CD8-positive, alpha-beta memory T cell (primary cell): ENCODE measurements around the gene ANTXR1. TPM values are rescaled to one million over a fixed set of nuclear protein-coding genes. Genes with fewer than 3 reads are reported as not detected.

Source experiments
- CTCF ChIA-PET: fragments of 350-600 bp; sonication (Branson Sonifier 250); formaldehyde crosslinking; loops from one replicate; lab custom pipeline; 2021; ENCODE audit warnings: antibody characterized with exemption; lab: Charles Lee
- POLR2A ChIA-PET: fragments of 350-600 bp; sonication (Branson Sonifier 250); formaldehyde crosslinking; loops from one replicate; lab custom pipeline; 2021; ENCODE audit warnings: antibody characterized with exemption; lab: Charles Lee
- DNase-seq, 5 donors: peaks; one replicate each; pipeline versions ENCODE4 v3.0.0 to v3.0.0-alpha.2; 2020 to 2022; ENCODE audit warnings: mixed read lengths in 1 of 5
- H3K27ac ChIP-seq: one replicate; pipeline ENCODE4 v1.7.0; 2013; ENCODE audit warnings: low read depth, mild to moderate bottlenecking, low read length, moderate library complexity
- H3K27me3 ChIP-seq: 2 replicates; pipeline ENCODE4 v1.7.0; 2013; ENCODE audit warnings: low read length, mild to moderate bottlenecking; ENCODE audit not compliant: insufficient read depth, poor library complexity, severe bottlenecking
- H3K36me3 ChIP-seq: 2 replicates; pipeline ENCODE4 v1.7.0; 2013; ENCODE audit warnings: mild to moderate bottlenecking, low read length, moderate library complexity; ENCODE audit not compliant: insufficient read depth
- H3K4me1 ChIP-seq: 2 replicates; pipeline ENCODE4 v1.7.0; 2013; ENCODE audit warnings: mild to moderate bottlenecking, low read length, moderate library complexity; ENCODE audit not compliant: insufficient read depth
- H3K4me3 ChIP-seq: 2 replicates; pipeline ENCODE4 v1.7.0; 2013; ENCODE audit warnings: mild to moderate bottlenecking, low read length
- H3K9me3 ChIP-seq: 2 replicates; pipeline ENCODE4 v1.7.0; 2013; ENCODE audit warnings: mild to moderate bottlenecking, low read length
- H3K27ac Mint-ChIP-seq, 8 donors: one replicate each; pipeline ENCODE4 v1.8.0; 2020 to 2021; ENCODE audit warnings: mixed read lengths in 8 of 8, mild to moderate bottlenecking in 6 of 8, inconsistent platforms in 3 of 8, moderate library complexity in 3 of 8
- H3K27me3 Mint-ChIP-seq, 2 donors: one replicate each; pipeline ENCODE4 v1.8.0; 2020 to 2021; ENCODE audit warnings: mixed read lengths in 2 of 2, mild to moderate bottlenecking in 1 of 2, moderate library complexity in 1 of 2
- H3K36me3 Mint-ChIP-seq, 3 donors: one replicate each; pipeline ENCODE4 v1.8.0; 2020 to 2021; ENCODE audit warnings: mixed read lengths in 3 of 3, inconsistent platforms in 1 of 3, mild to moderate bottlenecking in 1 of 3
- H3K4me1 Mint-ChIP-seq, 3 donors: one replicate each; pipeline ENCODE4 v1.8.0; 2020 to 2021; ENCODE audit warnings: mixed read lengths in 3 of 3, inconsistent platforms in 1 of 3, mild to moderate bottlenecking in 1 of 3
- H3K4me3 Mint-ChIP-seq, 7 donors: one replicate each; pipeline ENCODE4 v1.8.0; 2020 to 2021; ENCODE audit warnings: mixed read lengths in 7 of 7, mild to moderate bottlenecking in 6 of 7, moderate library complexity in 4 of 7, inconsistent platforms in 2 of 7
- H3K9me3 Mint-ChIP-seq, 5 donors: one replicate each; pipeline ENCODE4 v1.8.0; 2020 to 2022; ENCODE audit warnings: mixed read lengths in 5 of 5, mild to moderate bottlenecking in 3 of 5, moderate library complexity in 2 of 5, inconsistent platforms in 1 of 5
- polyA plus RNA-seq: library from polyadenylated mRNA; unstranded; fragments of 300-500 nt; fragmentation: Illumina TruSeq; gene quantifications from one replicate; pipeline ENCODE4 v1.2.3, GENCODE V29; 2021
- total RNA-seq, 2 experiments: library from RNA; stranded (reverse); gene quantifications; one replicate each; pipeline ENCODE4 v1.2.3, GENCODE V29; 2021

Gene ANTXR1
- total and polyA plus RNA-seq, 3 experiments from 2014 or later = 0.22 to 0.27 TPM; not detected in 1

DNA sequence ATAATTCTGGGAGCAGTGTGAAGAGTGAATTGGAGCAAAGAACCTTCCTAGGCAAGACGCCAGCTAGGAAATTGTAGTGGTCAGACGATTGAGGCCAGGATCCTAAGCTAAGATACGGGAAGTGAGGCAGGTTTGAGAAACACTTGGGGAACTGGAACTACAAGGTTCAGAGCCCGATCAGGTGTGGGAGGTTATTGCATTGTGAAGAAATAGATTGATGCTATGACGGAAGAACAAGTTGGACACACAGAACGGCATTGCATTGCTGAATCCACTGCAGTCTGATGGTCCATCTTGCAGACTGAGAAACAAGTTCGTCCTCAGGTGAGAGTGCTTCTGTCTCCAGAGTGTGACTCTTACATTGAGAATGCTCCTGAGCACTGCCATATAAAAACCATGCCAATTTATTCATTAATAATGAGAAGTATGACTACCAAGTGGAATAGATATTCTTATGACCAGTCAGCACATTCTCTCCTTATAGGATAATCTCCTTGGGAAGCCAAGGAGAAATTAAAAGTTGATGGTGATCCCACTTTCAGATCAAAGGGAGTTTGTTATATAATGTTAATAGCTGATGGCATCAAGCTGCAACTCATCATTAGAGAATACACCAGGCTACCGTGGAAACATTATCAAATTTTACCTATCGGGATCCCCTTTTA is 30.9 kb downstream of the ANTXR1 start:
- H3K4me1 Mint-ChIP-seq = no peaks in the 10 kb centered on the region
- no peaks in the 10 kb centered on the region for H3K9me3 ChIP-seq
- ChIA-PET POLR2A (no interaction called here), CTCF (no interaction called here)
- no peak overlapping the region for H3K27ac Mint-ChIP-seq
- no peaks in the 10 kb centered on the region for H3K4me1 ChIP-seq
- H3K27me3 ChIP-seq = no peaks in the 10 kb centered on the region
- H3K9me3 Mint-ChIP-seq = no peaks in the 10 kb centered on the region
- no peak overlapping the region for H3K4me3 ChIP-seq
- H3K27ac ChIP-seq = no peak overlapping the region
- DNase-seq = no peak
- H3K36me3 ChIP-seq = no peaks in the 10 kb centered on the region
- H3K36me3 Mint-ChIP-seq = peaks cover 0 to 1% (median 0%) of the 10 kb centered on the region in 3 donors
- H3K4me3 Mint-ChIP-seq = no peak overlapping the region
- peaks cover 12 to 48% of the 10 kb centered on the region in 2 donors for H3K27me3 Mint-ChIP-seq

DNA sequence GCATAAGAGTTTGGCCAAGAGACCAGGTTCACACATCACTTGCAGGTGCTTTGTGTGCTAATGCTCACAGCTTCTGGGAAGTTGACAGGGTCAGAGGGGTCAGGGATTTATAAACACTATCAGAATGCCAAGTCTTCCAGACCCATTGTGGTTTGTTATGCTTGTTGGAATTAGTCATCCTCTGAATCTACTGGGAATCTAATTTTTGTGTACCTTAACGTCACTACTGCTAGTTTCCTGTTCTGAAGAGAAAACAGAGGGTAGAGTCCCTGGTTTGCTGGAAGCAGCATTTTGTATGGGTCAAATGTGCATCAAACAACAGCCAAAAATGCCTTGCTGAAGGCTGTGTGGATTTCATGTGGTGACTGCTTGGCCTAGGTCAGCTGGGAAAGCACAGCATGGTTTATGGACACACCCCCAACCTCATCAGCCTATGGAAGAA is 33.3 kb downstream of the ANTXR1 start:
- no peak overlapping the region for H3K27ac Mint-ChIP-seq
- peaks cover 8 to 31% of the 10 kb centered on the region in 2 donors for H3K27me3 Mint-ChIP-seq
- no peak overlapping the region for H3K4me3 Mint-ChIP-seq
- H3K9me3 Mint-ChIP-seq = no peaks in the 10 kb centered on the region
- peaks cover 0 to 1% (median 0%) of the 10 kb centered on the region in 3 donors for H3K36me3 Mint-ChIP-seq
- POLR2A ChIA-PET = no interaction called here
- Histone ChIP-seq H3K36me3 (no peaks in the 10 kb centered on the region), H3K27me3 (no peaks in the 10 kb centered on the region), H3K4me1 (no peaks in the 10 kb centered on the region), H3K9me3 (no peaks in the 10 kb centered on the region), H3K27ac (no peak overlapping the region), H3K4me3 (no peak overlapping the region)
- no peaks in the 10 kb centered on the region for H3K4me1 Mint-ChIP-seq
- CTCF ChIA-PET = no interaction called here
- DNase-seq = no peak

DNA sequence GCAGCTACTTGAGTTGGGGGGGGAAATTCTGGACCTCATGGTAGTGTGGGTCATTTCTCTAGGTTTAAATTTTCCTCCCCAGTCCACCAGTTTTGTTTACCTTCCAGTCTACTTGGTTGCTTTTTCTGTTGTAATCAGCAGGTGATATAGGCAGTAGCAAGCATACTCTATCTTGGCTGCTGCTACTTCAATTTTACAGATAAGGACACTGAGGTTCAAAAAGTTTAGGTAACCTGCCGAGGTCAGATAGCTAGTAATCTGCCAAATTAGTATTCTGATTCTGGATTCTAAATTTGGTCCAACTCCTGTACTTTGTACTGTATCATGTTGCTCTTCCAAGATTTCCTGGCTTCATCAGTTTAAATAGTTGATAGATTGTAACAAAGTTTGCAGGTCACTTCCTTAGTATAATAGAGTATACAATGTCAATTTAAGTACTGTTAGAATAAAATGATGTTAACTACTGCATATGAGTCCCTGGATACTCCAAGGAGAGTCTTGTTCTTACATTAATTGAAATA is 34.7 kb downstream of the ANTXR1 start:
- H3K36me3 ChIP-seq = no peaks in the 10 kb centered on the region
- peaks cover 1 to 21% of the 10 kb centered on the region in 2 donors for H3K27me3 Mint-ChIP-seq
- H3K27ac Mint-ChIP-seq = no peak overlapping the region
- no peak overlapping the region for H3K4me3 Mint-ChIP-seq
- POLR2A ChIA-PET = no interaction called here
- CTCF ChIA-PET = no interaction called here
- peaks cover 0 to 1% (median 0%) of the 10 kb centered on the region in 3 donors for H3K36me3 Mint-ChIP-seq
- no peaks in the 10 kb centered on the region for H3K27me3 ChIP-seq
- no peak overlapping the region for H3K4me3 ChIP-seq
- no peaks in the 10 kb centered on the region for H3K4me1 ChIP-seq
- H3K9me3 Mint-ChIP-seq = no peaks in the 10 kb centered on the region
- no peak for DNase-seq
- H3K9me3 ChIP-seq = no peaks in the 10 kb centered on the region
- H3K27ac ChIP-seq = no peak overlapping the region
- no peaks in the 10 kb centered on the region for H3K4me1 Mint-ChIP-seq

GRCh38 chr2:69050802-69051201 is 37.8 kb downstream of the ANTXR1 start:
- no peaks in the 10 kb centered on the region for H3K9me3 Mint-ChIP-seq
- Histone ChIP-seq H3K4me1 (no peaks in the 10 kb centered on the region), H3K9me3 (no peaks in the 10 kb centered on the region), H3K27me3 (peaks cover 7% of the 10 kb centered on the region), H3K36me3 (no peaks in the 10 kb centered on the region), H3K27ac (no peak overlapping the region), H3K4me3 (no peak overlapping the region)
- H3K4me3 Mint-ChIP-seq = no peak overlapping the region
- H3K4me1 Mint-ChIP-seq = no peaks in the 10 kb centered on the region
- CTCF ChIA-PET = no interaction called here
- no peak for DNase-seq
- peaks cover 6 to 27% of the 10 kb centered on the region in 2 donors for H3K27me3 Mint-ChIP-seq
- POLR2A ChIA-PET = no interaction called here
- no peak overlapping the region for H3K27ac Mint-ChIP-seq
- H3K36me3 Mint-ChIP-seq = no peaks in the 10 kb centered on the region

DNA sequence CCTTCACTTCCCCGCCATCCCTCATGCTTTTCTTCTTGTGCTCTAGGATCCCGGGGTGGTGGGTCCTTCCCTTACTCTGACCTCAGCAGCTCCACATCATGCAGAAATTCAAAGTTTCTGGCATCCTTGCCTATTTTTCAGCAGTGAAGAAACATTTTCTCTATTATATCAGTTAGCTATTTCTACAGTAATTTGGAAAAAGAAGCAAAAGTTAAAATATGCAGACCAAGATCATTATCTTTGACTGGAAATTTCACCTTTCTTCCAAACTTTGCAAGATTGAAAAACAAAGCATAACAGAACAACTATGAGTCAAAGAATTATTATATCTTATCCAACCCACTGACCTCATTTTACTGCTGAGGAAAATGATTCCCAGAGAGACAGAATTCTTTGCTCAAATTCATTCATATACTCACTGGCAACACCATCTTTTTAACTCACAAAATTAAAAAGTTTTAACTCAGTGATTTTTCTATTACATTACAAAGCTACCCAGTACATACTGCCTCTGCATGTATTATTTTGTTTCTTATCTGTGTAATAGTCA is 40.5 kb downstream of the ANTXR1 start:
- Histone ChIP-seq H3K4me1 (no peaks in the 10 kb centered on the region), H3K27me3 (peaks cover 7% of the 10 kb centered on the region), H3K9me3 (no peaks in the 10 kb centered on the region), H3K27ac (no peak overlapping the region), H3K4me3 (no peak overlapping the region), H3K36me3 (no peaks in the 10 kb centered on the region)
- peaks cover 11 to 45% of the 10 kb centered on the region in 2 donors for H3K27me3 Mint-ChIP-seq
- H3K9me3 Mint-ChIP-seq = peaks cover 0 to 2% (median 0%) of the 10 kb centered on the region in 5 donors
- no peaks in the 10 kb centered on the region for H3K4me1 Mint-ChIP-seq
- no peak overlapping the region for H3K4me3 Mint-ChIP-seq
- no peak overlapping the region for H3K27ac Mint-ChIP-seq
- CTCF ChIA-PET = no interaction called here
- POLR2A ChIA-PET = interaction anchor here (0.6 kb wide), 1 partner anchor 22 kb away, joined by 3 read pairs; no protein-coding TSS in a partner anchor
- H3K36me3 Mint-ChIP-seq = no peaks in the 10 kb centered on the region
- DNase-seq = no peak

DNA sequence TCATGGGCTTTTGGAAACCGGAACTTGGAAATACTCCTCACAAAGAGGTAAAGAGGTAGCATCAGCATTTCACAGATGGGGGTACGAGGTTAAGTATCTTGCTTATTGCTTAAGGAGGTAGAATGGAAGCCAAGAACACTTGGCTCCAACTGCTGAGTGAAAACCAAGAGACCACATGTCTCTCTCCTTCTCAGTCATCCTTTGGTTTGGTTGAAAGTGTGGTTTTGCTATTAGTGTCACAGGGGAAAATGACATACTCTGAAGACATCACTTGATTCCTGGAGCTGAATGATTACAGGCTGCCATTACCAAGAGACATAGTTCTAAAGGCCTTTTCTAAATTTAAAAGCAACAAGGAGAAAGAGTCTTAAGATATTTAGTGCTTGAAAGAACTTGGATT is 41.5 kb downstream of the ANTXR1 start:
- Mint-ChIP-seq H3K4me3 (no peak overlapping the region), H3K36me3 (no peaks in the 10 kb centered on the region), H3K27me3 (peaks cover 17 to 53% of the 10 kb centered on the region in 2 donors), H3K9me3 (peaks cover 0 to 2% (median 0%) of the 10 kb centered on the region in 5 donors), H3K27ac (no peak overlapping the region), H3K4me1 (no peaks in the 10 kb centered on the region)
- H3K36me3 ChIP-seq = no peaks in the 10 kb centered on the region
- no peaks in the 10 kb centered on the region for H3K4me1 ChIP-seq
- no peak overlapping the region for H3K4me3 ChIP-seq
- CTCF ChIA-PET = no interaction called here
- H3K9me3 ChIP-seq = no peaks in the 10 kb centered on the region
- peaks cover 7% of the 10 kb centered on the region for H3K27me3 ChIP-seq
- H3K27ac ChIP-seq = no peak overlapping the region
- POLR2A ChIA-PET = no interaction called here
- no peak for DNase-seq

DNA sequence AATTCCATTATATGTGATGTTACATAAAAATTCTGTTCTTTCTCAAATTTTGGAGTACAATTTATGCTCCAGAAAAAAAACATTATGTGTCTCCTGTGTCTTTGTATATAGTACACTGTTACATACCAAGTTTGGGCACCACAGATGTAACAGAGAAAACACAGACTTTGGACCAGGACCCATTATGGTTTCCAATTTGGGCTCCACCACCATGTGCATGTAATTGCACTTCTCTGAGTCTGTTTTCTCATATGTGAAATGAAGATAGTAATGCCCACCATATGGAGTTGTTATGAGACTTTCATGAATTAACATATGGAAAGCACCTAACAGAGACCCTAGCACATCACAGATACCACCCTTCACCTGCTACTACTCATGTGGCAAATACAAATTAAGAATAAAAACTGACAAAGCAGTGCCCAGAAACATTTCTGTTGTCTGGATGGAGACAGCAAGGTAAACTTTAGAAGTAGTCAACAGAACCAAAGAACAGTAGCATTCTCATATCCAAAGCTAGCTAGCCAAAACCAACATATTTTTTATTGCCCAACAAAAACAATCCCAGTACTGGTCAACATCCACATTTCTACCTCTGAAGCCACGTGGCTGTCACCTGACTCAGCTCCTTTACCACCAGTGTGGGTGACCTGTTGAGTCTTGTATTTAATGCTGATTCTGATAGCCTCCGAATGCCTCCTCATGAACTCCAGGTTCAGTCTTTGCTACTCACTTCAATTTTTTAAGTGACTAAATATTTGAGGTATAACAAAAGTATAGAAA is 42.9 kb downstream of the ANTXR1 start:
- ChIA-PET CTCF (no interaction called here), POLR2A (no interaction called here)
- H3K4me1 ChIP-seq = no peaks in the 10 kb centered on the region
- no peak overlapping the region for H3K4me3 Mint-ChIP-seq
- no peak overlapping the region for H3K27ac ChIP-seq
- peaks cover 22 to 67% of the 10 kb centered on the region in 2 donors for H3K27me3 Mint-ChIP-seq
- no peaks in the 10 kb centered on the region for H3K36me3 ChIP-seq
- no peaks in the 10 kb centered on the region for H3K4me1 Mint-ChIP-seq
- DNase-seq = no peak
- H3K27ac Mint-ChIP-seq = no peak overlapping the region
- H3K9me3 ChIP-seq = no peaks in the 10 kb centered on the region
- H3K36me3 Mint-ChIP-seq = no peaks in the 10 kb centered on the region
- no peak overlapping the region for H3K4me3 ChIP-seq
- peaks cover 7% of the 10 kb centered on the region for H3K27me3 ChIP-seq
- H3K9me3 Mint-ChIP-seq = peaks cover 0 to 2% (median 0%) of the 10 kb centered on the region in 5 donors

- Mint-ChIP-seq H3K4me1 (no peaks in the 10 kb centered on the region), H3K27ac (no peak overlapping the region), H3K36me3 (no peaks in the 10 kb centered on the region), H3K27me3 (peaks cover 31 to 84% of the 10 kb centered on the region in 2 donors), H3K9me3 (peaks cover 0 to 3% (median 0%) of the 10 kb centered on the region in 5 donors), H3K4me3 (no peak overlapping the region)
- H3K27me3 ChIP-seq = peaks cover 7% of the 10 kb centered on the region
- H3K4me1 ChIP-seq = no peaks in the 10 kb centered on the region
- no peak for DNase-seq
- no peaks in the 10 kb centered on the region for H3K9me3 ChIP-seq
- H3K27ac ChIP-seq = no peak overlapping the region
- ChIA-PET POLR2A (no interaction called here), CTCF (no interaction called here)
- H3K36me3 ChIP-seq = no peaks in the 10 kb centered on the region
- H3K4me3 ChIP-seq = no peak overlapping the region
Observed at GRCh38 chr2:69057660-69058059, 44.7 kb downstream of the ANTXR1 start.
